Osteoblast (primary cell): ENCODE measurements around the gene BCAS3. TPM values are rescaled to one million over a fixed set of nuclear protein-coding genes. Genes with fewer than 3 reads are reported as not detected.

Experiments used
- DNase-seq: peaks from one replicate; pipeline ENCODE4 v3.0.0; 2011; ENCODE audit warnings: low spot score, mixed read lengths; ENCODE audit not compliant: insufficient read length; ENCODE audit errors: missing footprints
- H2AFZ ChIP-seq: 2 replicates; pipeline ENCODE4 v1.6.0; 2011; ENCODE audit warnings: mild to moderate bottlenecking, low read length
- H3K27ac ChIP-seq: 2 replicates; pipeline ENCODE4 v1.5.1; 2011; ENCODE audit warnings: mild to moderate bottlenecking, low read depth, low read length, moderate library complexity
- H3K27me3 ChIP-seq: 2 replicates; pipeline ENCODE4 v1.6.0; 2012; ENCODE audit warnings: mild to moderate bottlenecking, control low read depth, inconsistent platforms, low read length, moderate library complexity; ENCODE audit not compliant: insufficient read depth
- H3K36me3 ChIP-seq: 2 replicates; pipeline ENCODE4 v1.5.1; 2011; ENCODE audit warnings: mild to moderate bottlenecking, low read length, control low read depth, moderate library complexity; ENCODE audit not compliant: insufficient read depth
- H3K4me1 ChIP-seq: 2 replicates; pipeline ENCODE4 v1.5.1; 2011; ENCODE audit warnings: mild to moderate bottlenecking, low read length, control low read depth, moderate library complexity; ENCODE audit not compliant: insufficient read depth
- H3K4me2 ChIP-seq: 2 replicates; pipeline ENCODE4 v1.6.0; 2011; ENCODE audit warnings: mild to moderate bottlenecking, low read length; ENCODE audit not compliant: insufficient read depth
- H3K4me3 ChIP-seq: fragments of 200-600 bp; sonication (generic); 3 replicates; pipeline ENCODE4 v1.5.1; 2012; ENCODE audit warnings: mild to moderate bottlenecking, low read length, inconsistent platforms; ENCODE audit not compliant: insufficient read depth
- H3K79me2 ChIP-seq: 2 replicates; pipeline ENCODE4 v1.6.0; 2012; ENCODE audit warnings: mild to moderate bottlenecking, low read length, control low read depth, inconsistent platforms; ENCODE audit not compliant: insufficient read depth
- H3K9me3 ChIP-seq: 2 replicates; pipeline ENCODE4 v1.5.1; 2011; ENCODE audit warnings: low read depth, low read length, control low read depth
- H4K20me1 ChIP-seq: 2 replicates; pipeline ENCODE4 v1.6.0; 2012; ENCODE audit warnings: mild to moderate bottlenecking, low read length, control low read depth; ENCODE audit not compliant: insufficient read depth
- CTCF ChIP-seq: IDR thresholded peaks from 2 replicates; pipeline ENCODE4 v1.5.1; 2011; ENCODE audit warnings: mild to moderate bottlenecking, low read depth, low read length, moderate library complexity; ENCODE audit errors: extremely low read depth
- total RNA-seq: library from RNA; depleted of rRNA; stranded (reverse); fragments of >200 nt; gene quantifications from 2 replicates; pipeline ENCODE4 v1.2.3, GENCODE V29; 2012

Gene BCAS3
- total RNA-seq, 1 donor: 31.5 TPM

- Histone ChIP-seq H3K4me2 (peak overlapping the region; percentile 70), H4K20me1 (no peaks in the 10 kb centered on the region)
Measured at GRCh38 chr17:61285526-61286320, 608.1 kb downstream of the BCAS3 start.

GRCh38 chr17:61286449-61286848 is 608.8 kb downstream of the BCAS3 start:
- TF ChIP-seq CTCF: no peak
- Histone ChIP-seq H4K20me1 (no peaks in the 10 kb centered on the region), H3K4me1 (peaks cover 32% of the 10 kb centered on the region), H3K27ac (peak overlapping the region; percentile 96), H3K9me3 (no peaks in the 10 kb centered on the region), H3K4me3 (peak overlapping the region; percentile 43), H3K4me2 (peak overlapping the region; percentile 70), H2AFZ (peak overlapping the region; percentile 64), H3K27me3 (no peaks in the 10 kb centered on the region), H3K36me3 (no peaks in the 10 kb centered on the region), H3K79me2 (no peaks in the 10 kb centered on the region)
- no peak for DNase-seq

More at GRCh38 chr17:61285526-61286320, 608.1 kb downstream of the BCAS3 start:
- no peaks in the 10 kb centered on the region for H3K36me3 ChIP-seq
- H3K27me3 ChIP-seq: no peaks in the 10 kb centered on the region
- no peak for TF ChIP-seq CTCF
- peak overlapping the region; percentile 43 for H3K4me3 ChIP-seq
- peak; percentile 80 for DNase-seq
- H2AFZ ChIP-seq: peak overlapping the region; percentile 64
- no peaks in the 10 kb centered on the region for H3K79me2 ChIP-seq
- H3K4me1 ChIP-seq: peaks cover 30% of the 10 kb centered on the region
- H3K27ac ChIP-seq: peak overlapping the region; percentile 96
- H3K9me3 ChIP-seq: no peaks in the 10 kb centered on the region

GRCh38 chr17:61289408-61290385 is 612.0 kb downstream of the BCAS3 start:
- Histone ChIP-seq H3K79me2 (no peaks in the 10 kb centered on the region), H2AFZ (no peak overlapping the region), H3K4me2 (no peak overlapping the region), H3K36me3 (no peaks in the 10 kb centered on the region), H4K20me1 (no peaks in the 10 kb centered on the region), H3K4me1 (peaks cover 34% of the 10 kb centered on the region), H3K9me3 (no peaks in the 10 kb centered on the region), H3K27ac (no peak overlapping the region), H3K27me3 (no peaks in the 10 kb centered on the region), H3K4me3 (no peak overlapping the region)
- TF ChIP-seq CTCF: no peak
- no peak for DNase-seq
